NCI-H1417 treated with DMSO at 0.1 percent for 48 hours (cell line): ENCODE data around the gene MRC2.
"Not testable (repeated sequence)": the region's sequence is repeated elsewhere in the genome, so short reads cannot be mapped to it uniquely, and the experiment has no call there.

Experiments used
- DNase-seq: peaks from one replicate; lab custom pipeline; 2025; lab: John Stamatoyannopoulos, UW

The MRC2 gene, protein sequence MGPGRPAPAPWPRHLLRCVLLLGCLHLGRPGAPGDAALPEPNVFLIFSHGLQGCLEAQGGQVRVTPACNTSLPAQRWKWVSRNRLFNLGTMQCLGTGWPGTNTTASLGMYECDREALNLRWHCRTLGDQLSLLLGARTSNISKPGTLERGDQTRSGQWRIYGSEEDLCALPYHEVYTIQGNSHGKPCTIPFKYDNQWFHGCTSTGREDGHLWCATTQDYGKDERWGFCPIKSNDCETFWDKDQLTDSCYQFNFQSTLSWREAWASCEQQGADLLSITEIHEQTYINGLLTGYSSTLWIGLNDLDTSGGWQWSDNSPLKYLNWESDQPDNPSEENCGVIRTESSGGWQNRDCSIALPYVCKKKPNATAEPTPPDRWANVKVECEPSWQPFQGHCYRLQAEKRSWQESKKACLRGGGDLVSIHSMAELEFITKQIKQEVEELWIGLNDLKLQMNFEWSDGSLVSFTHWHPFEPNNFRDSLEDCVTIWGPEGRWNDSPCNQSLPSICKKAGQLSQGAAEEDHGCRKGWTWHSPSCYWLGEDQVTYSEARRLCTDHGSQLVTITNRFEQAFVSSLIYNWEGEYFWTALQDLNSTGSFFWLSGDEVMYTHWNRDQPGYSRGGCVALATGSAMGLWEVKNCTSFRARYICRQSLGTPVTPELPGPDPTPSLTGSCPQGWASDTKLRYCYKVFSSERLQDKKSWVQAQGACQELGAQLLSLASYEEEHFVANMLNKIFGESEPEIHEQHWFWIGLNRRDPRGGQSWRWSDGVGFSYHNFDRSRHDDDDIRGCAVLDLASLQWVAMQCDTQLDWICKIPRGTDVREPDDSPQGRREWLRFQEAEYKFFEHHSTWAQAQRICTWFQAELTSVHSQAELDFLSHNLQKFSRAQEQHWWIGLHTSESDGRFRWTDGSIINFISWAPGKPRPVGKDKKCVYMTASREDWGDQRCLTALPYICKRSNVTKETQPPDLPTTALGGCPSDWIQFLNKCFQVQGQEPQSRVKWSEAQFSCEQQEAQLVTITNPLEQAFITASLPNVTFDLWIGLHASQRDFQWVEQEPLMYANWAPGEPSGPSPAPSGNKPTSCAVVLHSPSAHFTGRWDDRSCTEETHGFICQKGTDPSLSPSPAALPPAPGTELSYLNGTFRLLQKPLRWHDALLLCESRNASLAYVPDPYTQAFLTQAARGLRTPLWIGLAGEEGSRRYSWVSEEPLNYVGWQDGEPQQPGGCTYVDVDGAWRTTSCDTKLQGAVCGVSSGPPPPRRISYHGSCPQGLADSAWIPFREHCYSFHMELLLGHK (N-terminal part only)

DNA sequence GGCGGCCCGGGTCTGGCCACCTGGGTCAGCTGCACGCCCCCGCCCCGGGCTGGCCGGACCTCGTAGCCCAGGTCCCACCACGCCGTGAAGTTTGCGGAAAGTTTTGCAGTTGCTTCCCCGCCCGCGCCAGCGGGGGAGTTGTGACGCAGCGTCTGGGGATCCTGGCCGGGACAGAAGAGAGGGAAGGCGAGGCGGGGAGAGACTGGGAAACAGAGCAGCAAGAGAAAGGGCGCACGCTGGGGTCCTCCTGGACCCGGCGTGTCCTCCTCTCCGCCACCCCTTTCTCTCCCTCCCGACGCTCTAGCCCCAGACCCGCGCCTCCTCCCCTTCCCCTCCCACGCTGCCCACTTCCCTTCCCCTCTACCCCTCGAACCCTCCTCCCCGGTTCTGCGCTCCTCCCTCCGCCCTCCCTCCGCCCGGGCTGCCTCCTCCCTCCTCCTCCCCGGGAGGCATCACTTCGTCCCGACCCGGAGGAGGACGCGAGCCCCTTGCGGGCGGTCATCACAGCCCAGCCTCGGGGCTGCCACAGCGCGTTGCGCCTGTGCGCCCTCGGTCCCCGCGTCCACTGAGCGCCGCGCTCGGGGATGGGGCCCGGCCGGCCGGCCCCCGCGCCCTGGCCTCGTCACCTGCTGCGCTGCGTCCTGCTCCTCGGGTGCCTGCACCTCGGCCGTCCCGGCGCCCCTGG lies at the start of gene MRC2:
TSS of gene MRC2 (plus strand) at position 452 of the 685 bp plus-strand sequence. CDS start at position 585, 133 bp downstream.
- no peak for DNase-seq

DNA sequence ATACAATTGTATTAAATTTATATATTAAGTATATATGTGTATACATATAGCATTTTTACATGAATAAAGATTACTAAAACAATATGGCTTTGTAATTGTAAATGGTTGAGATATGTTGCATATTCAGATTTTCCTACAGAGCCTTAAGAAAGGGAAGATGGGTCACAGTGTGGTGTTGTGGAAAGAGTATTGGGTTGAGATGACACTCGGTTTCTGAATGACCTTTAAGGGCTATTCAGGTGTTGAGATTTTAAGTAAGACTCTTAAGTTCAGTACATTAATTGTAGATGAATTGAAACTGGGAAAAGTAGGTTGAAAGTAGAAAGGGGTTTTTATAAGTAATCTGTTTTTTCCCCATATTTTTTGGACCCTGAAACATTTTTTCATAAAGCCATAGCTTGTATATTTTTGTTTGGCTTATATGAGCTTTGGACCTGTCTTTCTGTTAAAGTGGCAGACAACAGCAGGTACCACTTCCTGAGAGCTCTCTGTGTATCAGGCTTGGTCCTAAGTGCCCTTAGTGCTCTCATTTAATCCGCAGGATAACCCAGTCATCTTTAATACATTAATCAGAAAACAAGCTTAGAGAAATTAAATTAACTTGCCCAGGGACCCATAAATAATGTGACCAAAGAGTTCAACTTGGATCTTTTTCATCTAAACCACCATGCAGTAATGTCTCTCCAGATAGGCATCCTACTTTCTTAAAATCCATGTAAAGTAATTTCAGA lies 48.5 kb upstream of the MRC2 start:
- DNase-seq, result no peak

DNA sequence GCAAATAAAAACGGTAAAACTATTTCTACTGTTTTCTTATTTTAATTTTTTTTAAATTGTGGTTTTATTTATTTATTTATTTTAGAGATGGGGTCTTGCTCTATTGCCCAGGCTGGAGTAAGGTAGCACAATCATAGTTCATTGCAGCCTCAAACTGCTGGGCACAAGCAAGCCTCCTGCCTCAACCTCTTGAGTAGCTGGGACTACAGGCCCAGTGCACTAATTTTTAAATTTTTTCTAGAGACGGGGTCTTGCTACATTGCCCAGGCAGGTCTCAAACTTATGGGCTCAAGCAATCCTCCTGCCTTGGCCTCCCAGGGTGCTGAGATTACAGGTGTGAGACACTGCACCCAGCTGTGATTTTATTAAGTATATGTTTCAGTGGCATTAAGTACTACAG lies 46.5 kb upstream of the MRC2 start:
- no peak for DNase-seq

DNA sequence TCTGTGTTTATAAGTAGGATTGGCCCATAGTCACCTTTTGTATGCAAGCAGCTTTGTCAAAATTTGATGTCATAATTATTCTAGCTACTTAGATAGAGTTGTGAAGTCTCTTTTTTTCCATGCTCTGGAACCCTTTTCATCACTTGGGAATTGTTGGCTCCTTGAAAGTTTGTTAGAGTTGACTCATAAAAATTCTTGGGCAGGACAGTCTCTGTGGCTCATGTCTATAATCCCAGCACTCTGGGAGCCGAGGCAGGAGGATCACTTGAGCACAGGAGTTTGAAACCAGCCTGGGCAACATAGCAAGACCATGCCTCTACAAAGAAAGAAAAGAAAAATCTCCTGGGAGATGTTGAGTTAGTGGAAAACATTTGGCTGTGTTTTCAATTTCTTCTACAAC lies 45.7 kb upstream of the MRC2 start:
- no peak for DNase-seq

DNA sequence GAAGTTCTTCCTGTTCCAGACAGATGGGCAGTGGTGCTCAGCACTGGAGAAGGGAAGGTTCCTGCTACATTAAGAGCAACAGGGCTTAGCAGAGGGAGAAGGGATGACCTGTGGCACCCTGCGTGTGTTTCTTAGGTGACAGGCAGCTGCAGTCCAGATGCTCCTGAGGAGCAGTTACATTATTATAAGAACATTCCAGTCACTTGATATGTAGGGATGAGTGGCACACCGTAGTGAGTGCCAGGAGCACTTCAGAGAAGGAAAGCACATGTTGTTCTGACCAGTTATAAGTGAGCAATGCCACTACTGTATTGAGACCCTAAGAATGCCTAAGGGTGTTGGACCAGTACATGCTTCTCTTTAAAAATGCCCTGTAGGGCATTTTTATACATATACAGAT lies 39.9 kb upstream of the MRC2 start:
- no peak for DNase-seq

DNA sequence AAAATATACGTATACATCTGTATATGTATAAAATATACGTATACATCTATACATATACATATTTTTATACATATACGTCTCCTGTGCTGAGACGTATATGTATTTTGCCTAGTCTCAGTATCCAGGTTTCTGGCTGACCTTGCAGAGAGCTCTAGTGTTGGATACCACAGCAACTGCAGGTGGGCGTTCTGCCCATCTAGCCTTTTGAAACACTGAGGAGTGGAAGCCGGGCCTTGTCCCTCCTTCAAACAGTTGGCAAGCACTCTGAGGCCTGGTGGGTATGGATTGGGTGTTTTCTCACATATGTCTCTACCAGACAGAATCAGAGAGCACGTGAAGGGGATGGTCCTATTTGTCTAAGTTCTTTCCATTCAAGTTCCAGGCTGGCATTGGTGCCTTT lies 39.4 kb upstream of the MRC2 start:
- DNase-seq, result no peak

DNA sequence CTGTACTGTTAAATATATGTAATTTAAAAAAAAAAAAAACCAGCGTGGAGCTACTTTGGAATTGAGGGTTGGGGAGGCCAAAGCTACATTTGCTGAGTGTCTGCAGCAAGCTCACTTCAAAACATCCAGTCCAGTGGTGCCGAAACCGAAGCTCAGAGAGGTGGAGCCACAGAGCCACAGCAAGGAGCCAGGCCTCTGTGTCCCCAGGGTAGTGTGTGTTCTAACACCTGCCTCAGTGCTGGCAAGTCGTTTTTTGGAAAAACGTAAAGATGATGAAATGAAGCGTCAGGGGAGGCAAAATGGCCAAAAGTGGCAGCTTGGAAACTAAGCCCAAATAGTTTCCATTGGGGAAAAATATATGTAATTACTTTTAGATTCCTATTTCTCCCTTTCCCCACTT lies 36.1 kb upstream of the MRC2 start:
- DNase-seq, result no peak

DNA sequence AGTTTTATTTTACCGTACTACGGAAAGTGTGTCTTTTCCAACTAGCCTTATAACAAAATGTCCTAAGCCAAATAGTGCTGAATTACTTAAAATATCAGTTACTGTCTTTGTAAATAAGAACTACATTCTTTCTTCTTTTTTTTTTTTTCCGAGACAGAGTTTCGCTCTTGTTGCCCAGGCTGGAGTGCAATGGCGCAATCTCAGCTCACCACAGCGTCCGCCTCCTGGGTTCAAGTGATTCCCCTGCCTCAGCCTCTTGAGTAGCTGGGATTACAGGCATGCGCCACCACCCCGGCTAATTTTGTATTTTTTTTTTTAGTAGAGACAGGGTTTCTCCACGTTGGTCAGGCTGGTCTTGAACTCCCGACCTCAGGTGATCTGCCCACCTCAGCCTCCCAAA lies 35.6 kb upstream of the MRC2 start:
- not testable (repeated sequence) for DNase-seq

DNA sequence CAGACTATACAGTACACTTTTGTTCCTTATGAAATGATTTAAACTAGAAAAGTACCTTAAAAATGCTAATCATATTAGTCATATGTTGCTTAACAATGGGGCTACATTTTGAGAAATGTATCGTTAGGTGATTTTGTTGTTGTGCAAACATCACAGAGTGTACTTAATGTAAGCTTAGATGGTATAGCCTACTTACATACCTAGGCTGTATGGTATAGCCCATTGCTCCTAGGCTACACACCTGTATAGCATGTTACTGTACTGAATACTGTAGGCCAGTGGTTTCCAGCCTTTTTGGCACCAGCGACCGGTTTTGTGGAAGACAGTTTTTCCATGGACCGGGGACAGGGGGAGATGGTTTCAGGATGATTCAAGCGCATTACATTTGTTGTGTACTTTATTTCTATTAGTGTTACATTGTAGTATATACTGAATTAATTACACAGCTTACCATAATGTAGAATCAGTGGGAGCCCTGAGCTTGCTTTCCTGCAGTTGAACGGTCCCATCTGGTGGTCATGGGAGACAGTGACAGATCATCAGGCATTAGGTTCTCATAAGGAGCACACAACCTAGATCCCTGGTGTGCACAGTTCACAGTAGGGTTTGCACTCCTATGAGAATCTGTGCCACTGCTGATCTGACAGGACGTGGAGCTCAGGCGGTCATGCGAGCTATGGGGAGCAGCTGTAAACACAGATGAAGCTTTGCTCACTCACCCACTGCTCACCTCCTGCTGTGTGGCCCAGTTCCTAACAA lies 35.0 kb upstream of the MRC2 start:
- no peak for DNase-seq

DNA sequence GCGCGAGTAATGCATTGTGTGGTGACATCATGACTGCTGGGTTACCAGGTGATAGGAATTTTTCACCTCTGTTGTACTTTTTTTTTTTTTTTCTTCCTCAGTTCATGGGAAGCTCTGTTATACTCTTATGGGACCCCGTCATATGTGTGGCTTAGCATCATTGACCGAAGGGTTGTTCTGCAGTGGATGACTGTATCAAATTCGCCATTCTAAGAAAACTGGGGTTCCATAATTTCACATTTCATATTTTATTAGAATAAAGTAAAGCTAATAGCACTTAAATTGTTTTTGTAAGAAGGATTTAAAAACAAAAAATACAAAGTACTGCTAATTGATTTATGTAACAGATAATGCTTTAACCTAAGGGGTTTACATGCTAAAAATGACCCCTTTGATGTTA lies 32.0 kb upstream of the MRC2 start:
- no peak for DNase-seq

DNA sequence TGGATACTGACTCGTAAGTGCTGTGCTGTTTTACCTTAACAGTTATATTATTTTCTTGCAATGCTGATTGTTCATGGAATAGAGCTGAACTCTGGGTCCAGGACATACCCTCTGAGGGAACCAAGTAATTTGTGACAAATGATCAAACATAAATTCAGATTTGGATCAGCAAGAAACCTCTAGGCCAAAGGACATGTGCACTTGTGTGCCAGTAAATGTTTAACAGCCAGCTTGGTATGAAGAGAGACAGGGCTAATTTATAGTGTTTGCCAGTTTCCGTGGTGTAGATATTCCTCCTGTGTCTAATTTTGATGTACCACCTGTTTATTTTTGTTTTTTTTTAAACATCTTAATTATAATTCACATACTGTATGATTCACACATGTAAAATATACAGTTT lies 30.8 kb upstream of the MRC2 start:
- DNase-seq, result no peak

DNA sequence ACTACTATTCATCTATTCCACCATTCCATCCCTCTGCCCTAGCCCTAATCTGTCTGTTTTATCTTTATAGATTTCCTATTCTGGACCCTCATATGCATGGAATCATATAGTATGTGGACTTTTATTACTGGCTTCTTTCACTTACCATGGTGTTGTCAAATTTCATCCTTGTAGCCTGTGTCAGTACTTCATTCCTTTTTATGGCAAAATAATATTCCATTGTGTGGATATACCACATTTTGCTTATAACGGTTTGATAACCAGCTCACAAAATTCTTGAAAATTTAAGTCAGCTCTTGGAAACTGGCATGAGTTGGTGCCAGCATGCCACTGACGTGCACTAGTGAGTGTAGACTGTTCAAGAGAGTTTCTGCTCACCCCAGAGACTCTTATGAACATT lies 30.3 kb upstream of the MRC2 start:
- DNase-seq, result no peak

DNA sequence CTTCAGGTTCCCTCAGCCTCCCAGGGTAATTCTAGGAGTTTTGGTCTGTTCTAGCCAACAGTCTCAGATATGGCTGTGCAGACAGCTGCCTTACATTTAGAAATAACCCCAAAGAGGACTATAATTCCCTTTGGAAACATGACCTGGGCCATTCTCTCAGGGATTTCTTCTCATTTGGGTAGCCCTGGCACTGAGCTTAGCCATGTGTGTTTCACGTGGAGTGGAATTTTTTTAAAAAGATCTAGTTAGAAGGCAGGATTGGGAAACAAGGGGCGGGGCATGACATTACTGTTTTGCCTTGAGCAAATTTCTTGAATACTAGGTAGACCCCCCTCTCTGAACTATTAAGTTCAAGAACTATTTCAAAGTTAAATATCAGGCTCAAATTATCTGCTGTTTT lies 29.6 kb upstream of the MRC2 start:
- DNase-seq, result no peak

DNA sequence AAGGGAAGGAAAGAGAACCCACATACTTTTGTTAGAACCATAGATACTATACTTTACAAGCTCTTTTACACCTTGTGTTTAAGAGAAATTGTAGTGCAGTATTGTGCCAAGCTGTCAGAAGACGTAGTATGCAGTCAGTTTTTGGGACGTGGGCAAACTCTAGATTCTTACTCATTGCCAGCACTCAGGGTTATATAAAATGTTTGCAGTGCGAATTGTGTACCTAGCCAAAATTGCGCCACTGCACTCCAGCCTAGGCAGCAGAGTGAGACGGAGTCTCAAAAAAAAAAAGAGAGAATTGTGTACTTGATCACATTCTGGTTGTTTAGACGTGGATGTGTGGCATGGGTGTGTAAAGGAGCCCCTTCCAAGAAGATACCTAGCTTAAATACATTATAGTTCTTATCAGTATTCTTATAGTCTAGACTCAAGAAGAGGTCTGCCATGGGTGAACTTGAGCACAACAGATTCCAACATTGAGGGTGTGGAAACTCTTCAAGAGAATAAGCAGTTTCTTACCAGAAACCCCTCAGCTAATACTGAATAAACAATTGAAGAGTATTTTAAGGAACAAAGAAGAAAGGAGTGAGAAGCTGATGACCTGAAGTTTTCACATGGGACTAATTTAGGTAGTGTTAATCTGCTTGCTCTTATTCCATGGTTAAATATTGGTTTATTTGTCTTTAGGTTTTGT lies 27.4 kb upstream of the MRC2 start:
- no peak for DNase-seq

DNA sequence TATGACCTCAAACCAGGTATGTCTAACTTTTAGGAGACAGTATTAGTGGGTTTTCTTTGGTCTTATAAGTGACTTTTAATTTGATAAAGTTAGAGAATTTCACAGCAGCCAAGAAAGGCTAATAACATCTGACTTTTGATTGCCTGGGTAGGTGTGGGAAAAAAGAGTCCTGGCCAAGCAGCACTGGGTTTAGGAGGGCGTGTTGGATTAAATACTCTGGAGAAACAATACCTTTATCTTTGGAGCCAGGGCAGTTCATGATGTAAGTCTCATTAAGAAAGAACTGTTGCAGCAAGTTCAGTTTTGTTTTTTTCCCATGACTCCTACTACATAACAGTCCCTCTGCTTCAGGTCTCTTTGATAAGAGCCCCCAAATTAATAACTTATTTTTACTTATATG lies 26.7 kb upstream of the MRC2 start:
- no peak for DNase-seq

DNA sequence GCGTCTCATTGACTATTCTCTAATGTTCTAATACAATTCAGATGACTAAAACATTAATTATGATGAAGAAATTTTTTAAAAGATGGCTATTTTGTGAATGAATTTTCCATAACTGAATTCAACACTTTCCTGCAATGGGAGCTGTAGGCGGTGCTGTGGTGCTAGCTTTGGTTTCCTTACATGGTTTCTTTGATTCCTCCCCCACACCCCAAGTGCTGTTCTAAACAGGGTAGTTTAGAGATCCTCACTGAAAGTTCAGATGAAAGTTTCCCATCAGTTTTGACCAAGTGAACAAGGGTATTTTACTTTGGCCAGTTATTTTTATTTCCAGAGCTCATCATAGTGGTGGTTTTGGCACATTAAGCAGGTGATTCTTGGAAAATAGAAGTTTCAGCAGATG lies 26.0 kb upstream of the MRC2 start:
- no peak for DNase-seq

DNA sequence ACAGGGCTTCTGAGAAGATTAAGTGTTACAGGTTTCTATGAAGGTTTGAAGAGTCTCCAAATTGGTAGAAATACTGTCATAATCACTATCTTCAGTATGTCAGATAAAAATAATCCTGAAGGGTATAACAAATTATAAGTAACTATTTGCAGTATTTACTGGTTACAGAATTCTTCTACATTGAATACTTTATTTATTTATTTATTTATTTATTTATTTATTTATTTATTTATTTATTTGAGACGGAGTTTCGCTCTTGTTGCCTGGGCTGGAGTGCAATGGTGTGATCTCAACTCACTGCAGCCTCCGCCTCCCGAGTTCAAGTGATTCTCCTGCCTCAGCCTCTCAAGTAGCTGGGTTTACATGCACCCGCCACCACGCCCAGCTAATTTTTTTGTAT lies 23.7 kb upstream of the MRC2 start:
- not testable (repeated sequence) for DNase-seq

DNA sequence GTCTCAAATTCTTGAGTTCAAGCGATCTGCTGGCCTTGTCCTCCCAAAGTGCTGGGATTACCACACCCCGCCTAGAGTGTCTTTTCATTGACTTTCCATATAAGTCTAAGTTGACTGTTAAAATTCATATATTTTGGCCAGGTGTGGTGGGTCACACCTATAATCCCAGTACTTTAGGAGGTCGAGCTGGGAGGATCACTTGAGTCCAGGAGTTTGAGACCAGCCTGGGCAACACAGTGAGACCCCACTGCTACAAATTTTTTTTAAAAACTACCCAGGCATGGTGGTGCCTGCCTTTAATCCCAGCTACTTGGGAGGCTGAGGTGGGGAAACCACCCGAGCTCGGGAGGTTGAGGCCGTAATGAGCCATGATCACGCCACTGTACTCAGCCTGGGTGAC lies 21.9 kb upstream of the MRC2 start:
- no peak for DNase-seq

DNA sequence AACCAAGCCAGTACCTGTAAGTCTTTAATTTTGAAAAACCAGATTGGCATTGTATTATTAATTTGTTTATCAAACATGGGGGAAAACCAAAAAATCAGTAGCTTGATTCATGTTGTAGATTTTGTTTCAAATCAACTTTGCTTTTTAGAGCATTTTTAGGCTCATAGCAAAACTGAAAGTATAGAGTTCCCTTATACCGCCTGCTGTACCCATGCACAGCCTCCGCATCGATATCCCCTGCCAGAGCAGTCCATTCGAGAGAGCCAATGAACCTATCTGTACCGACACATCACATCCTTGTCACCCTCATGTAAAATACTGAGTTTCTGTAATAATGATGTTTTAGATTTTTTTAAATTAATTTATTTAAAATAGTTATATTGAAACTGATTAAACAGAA lies 16.2 kb upstream of the MRC2 start:
- no peak for DNase-seq

DNA sequence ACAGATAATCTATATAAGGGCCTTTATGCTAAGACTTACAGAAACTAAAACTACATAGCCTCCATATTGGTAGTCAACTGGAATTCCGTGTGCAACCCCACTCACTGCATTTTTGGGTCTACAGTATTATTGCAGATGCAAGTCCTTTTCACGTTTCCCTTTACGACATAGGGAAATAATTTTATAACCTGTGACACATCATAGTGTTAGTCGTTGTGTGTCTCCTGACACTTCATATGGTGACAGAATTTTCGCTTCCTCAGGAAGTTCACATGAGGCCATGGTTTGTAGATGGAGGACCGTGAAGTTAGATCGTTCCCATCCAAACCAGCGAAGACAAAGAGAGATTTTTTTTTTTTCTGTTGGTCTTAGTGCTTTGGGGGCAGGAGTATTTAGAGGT lies 15.7 kb upstream of the MRC2 start:
- DNase-seq, result no peak
